HG02943 (cell line): Measurements from ENCODE around the gene STK24.

Experiments
- ATAC-seq: cut with Tn5 transposase; IDR thresholded peaks from one replicate; pipeline ENCODE4 v1.9.1; 2021; ENCODE audit warnings: mild to moderate bottlenecking, low read depth, moderate library complexity; ENCODE audit not compliant: unreplicated experiment

STK24 gene

GRCh38 chr13:98397861-98398260 lies 179.0 kb downstream of the STK24 start:
- no peak for ATAC-seq

GRCh38 chr13:98397221-98397620 lies 179.7 kb downstream of the STK24 start:
- ATAC-seq: no peak

- ATAC-seq: no peak
These were observed 180.7 kb downstream of the STK24 start for GRCh38 chr13:98396071-98396710.
